Measurements from ENCODE around the gene PIEZO2.

The PIEZO2 gene

DNA sequence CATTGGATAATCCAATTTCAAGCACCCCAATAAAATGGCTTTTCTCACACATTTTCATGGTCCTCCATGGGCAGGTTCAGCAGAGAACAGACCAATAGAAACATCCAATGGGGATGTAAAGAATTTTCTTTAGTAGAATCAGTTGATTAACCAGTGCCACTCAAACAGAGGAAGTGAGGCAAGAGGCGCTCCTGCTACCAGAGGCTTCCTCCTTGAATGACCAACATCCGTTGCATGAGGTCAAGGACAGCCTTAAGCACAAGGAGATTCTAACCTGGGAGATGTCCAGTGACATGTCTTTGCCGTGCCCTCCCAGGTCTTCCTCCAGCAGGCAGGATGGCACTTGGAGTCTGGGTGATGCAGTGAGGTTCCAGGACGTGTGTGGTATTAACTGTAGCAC, 146.6 kb downstream of the PIEZO2 start:
- DNase-seq (ENCODE audit: insufficient read length, low spot score) (no peak), FAIRE-seq (no peak)
- TF ChIP-seq, protein P1, sequence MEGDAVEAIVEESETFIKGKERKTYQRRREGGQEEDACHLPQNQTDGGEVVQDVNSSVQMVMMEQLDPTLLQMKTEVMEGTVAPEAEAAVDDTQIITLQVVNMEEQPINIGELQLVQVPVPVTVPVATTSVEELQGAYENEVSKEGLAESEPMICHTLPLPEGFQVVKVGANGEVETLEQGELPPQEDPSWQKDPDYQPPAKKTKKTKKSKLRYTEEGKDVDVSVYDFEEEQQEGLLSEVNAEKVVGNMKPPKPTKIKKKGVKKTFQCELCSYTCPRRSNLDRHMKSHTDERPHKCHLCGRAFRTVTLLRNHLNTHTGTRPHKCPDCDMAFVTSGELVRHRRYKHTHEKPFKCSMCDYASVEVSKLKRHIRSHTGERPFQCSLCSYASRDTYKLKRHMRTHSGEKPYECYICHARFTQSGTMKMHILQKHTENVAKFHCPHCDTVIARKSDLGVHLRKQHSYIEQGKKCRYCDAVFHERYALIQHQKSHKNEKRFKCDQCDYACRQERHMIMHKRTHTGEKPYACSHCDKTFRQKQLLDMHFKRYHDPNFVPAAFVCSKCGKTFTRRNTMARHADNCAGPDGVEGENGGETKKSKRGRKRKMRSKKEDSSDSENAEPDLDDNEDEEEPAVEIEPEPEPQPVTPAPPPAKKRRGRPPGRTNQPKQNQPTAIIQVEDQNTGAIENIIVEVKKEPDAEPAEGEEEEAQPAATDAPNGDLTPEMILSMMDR (IDR thresholded peaks at IDR 0.05; ENCODE audit: insufficient read depth, missing control alignments), result no peak

DNA sequence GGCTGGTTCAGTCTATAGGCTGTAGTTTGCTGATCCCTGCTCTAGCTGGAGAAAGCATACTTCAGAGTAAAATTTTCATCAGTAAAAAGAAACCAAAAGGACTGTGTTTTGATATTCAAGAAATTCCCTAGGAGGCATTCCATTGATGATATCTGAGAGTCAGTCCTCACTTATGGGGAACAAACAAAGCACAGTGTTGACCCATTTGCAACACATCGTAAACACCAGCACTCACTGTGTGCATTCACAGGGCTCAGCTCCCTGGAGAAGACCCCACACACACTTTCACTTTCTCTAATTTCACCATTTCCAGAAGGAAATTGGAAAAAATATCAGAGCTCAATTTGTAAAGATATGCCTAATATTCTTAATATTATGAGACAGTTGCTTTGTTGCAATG, 147.1 kb downstream of the PIEZO2 start:
- TF ChIP-seq, protein P1 (IDR thresholded peaks at IDR 0.05; ENCODE audit: insufficient read depth, missing control alignments), result no peak
- no peak for FAIRE-seq
- no peak for DNase-seq (ENCODE audit: insufficient read length, low spot score)

DNA sequence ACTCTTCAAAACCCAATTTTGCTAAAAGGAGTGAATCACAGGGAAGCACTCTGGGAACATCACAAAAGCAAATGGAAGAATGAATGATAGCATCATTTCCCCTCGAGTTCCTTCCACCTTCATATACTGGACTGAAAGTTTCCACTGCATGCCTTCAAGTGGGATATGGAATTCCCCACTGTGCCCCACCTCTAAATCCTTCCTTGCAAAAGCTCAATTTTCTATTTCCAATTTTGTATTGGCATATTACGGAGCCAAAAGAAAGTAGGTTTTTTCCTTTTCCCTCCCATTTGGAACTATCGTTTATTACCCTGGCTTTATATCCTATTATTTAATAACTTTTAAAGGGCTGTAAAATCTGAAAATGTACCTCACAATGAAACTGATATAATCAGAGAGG, 149.3 kb downstream of the PIEZO2 start:
- no peak for DNase-seq (ENCODE audit: insufficient read length, low spot score)
- TF ChIP-seq, protein P1 (IDR thresholded peaks at IDR 0.05; ENCODE audit: insufficient read depth, missing control alignments), result no peak
- FAIRE-seq, result no peak

DNA sequence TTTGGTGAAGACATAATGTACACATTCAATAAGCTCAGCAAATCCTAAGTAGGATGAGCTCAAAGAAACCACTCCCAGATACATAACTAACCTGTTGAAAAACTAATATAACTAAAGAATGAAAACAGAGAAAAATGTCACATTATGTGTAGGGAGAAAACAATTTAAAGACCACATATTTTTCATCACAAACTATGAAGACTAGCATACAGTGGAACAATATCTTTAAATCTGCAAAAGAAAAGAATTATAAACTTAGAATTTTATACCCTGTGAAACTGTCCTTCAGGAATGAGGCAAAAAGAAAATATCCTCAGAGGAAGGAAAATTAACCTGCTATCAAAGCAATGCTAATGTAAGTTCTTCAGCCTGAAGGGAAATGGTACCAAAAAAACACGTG, 151.5 kb downstream of the PIEZO2 start:
- TF ChIP-seq, protein P1 (IDR thresholded peaks at IDR 0.05; ENCODE audit: insufficient read depth, missing control alignments), result no peak
- FAIRE-seq, result no peak
- DNase-seq (ENCODE audit: insufficient read length, low spot score), result no peak

DNA sequence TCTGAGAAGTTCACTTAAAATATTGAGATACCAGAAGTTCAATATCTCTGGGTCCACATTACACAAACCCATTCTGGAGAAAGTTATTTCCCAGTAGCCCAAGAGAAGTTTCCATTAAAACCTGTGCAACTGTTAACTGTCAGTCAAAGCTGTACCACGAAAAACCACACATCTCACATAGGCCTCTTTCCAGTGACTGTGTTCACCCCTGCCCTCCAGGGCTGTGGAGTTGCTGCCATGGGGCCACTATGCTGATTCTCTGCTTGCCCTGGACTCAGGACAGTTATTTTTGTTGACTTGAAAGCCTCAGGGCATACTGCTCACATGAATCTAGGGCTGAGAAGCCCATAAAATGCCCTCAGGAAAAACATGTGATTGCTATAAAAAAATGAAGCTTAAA, 153.8 kb downstream of the PIEZO2 start:
- DNase-seq (ENCODE audit: insufficient read length, low spot score) (no peak), FAIRE-seq (no peak)
- TF ChIP-seq, protein P1 (IDR thresholded peaks at IDR 0.05; ENCODE audit: insufficient read depth, missing control alignments), result no peak

DNA sequence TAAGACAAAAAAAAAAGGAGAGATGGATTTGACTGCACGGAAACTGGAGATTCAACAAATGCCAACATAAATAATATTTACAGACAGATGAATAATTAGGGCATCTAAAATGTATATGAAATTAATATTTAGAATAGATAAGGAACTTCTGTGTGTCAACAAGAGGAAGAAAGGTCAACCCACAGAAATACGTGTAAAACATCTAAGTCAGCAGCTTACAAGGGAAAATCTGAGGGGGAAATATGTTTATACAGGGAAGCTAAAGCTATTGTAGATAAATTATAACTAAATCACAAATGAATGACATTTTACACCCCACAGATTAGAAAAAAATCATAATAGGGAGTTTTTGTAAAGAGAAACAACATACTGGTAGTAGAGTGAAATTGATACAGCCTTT, 159.9 kb downstream of the PIEZO2 start:
- FAIRE-seq (no peak), DNase-seq (ENCODE audit: insufficient read length, low spot score) (no peak)
- TF ChIP-seq, protein P1 (IDR thresholded peaks at IDR 0.05; ENCODE audit: insufficient read depth, missing control alignments), result no peak

DNA sequence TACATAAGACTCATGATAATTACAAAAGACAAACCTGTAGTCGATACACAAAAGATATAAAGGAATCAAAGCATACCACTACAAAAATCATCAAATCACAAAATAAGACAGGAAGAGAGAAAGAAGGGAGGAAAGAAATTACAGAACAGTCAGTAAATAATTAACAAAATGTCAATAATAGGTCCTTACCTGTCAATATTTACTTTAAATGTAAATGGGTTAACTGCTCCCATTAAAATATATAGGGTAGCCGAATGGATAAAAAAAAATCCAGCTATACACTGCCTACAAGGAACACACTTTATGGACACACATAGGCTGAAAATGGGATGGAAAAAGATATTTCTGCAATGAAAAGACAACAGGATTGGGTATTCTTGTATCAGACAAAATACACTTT, 163.7 kb downstream of the PIEZO2 start:
- FAIRE-seq (no peak), DNase-seq (ENCODE audit: insufficient read length, low spot score) (no peak)
- TF ChIP-seq, protein P1 (IDR thresholded peaks at IDR 0.05; ENCODE audit: insufficient read depth, missing control alignments), result no peak

Data from D721Med (cell line).